Keratinocyte (primary cell): ENCODE results near the gene WDR33.

Experiments used
- CTCF ChIP-seq, 3 experiments: IDR thresholded peaks in 1 of 3; conservative IDR thresholded peaks in 1 of 3; optimal IDR thresholded peaks in 1 of 3; 2 replicates in 2 of 3; 3 replicates in 1 of 3; pipeline versions ENCODE3 to v1.5.1; 2011; ENCODE audit warnings: low read length in 3 of 3, mild to moderate bottlenecking in 3 of 3, moderate library complexity in 2 of 3, control low read depth in 1 of 3, inconsistent platforms in 1 of 3; ENCODE audit not compliant: insufficient read depth in 2 of 3; ENCODE audit errors: extremely low read depth in 1 of 3
- EZH2 ChIP-seq: IDR thresholded peaks from one replicate; pipeline ENCODE4 v1.6.1; 2012; ENCODE audit warnings: inconsistent platforms, mild to moderate bottlenecking, low read length, moderate library complexity

- no peak for TF ChIP-seq CTCF (optimal IDR thresholded peaks at IDR 0.05 in 1 of 3, IDR thresholded peaks at IDR 0.05 in 1 of 3, conservative IDR thresholded peaks at IDR 0.05 in 1 of 3; ENCODE audit: extremely low read depth in 1 of 3, insufficient read depth in 2 of 3, low read length in 3 of 3)
- no peak for TF ChIP-seq EZH2
Measured at GRCh38 chr2:127733816-127734537, 77.0 kb downstream of the WDR33 start.
